Hepatocyte (in vitro differentiated cells): ENCODE data around the gene POLR1B. TPM values are rescaled to one million over a fixed set of nuclear protein-coding genes. Genes with fewer than 3 reads are reported as not detected.
"Not testable (repeated sequence)": the region's sequence is repeated elsewhere in the genome, so short reads cannot be mapped to it uniquely, and the experiment has no call there.

ENCODE experiments used
- DNase-seq: peaks from one replicate; pipeline ENCODE4 v3.0.0-alpha.2; 2016; ENCODE audit warnings: low spot score
- H2AFZ ChIP-seq: fragments of 200-600 bp; sonication (generic); 2 replicates; pipeline ENCODE4 v1.6.0; 2016; ENCODE audit warnings: antibody characterized with exemption, mild to moderate bottlenecking
- H3K27ac ChIP-seq: fragments of 200-600 bp; sonication (generic); 2 replicates; pipeline ENCODE4 v1.5.1; 2016; ENCODE audit warnings: mild to moderate bottlenecking
- H3K27me3 ChIP-seq: fragments of 200-600 bp; sonication (generic); 2 replicates; pipeline ENCODE4 v1.6.1; 2016
- H3K36me3 ChIP-seq: fragments of 200-600 bp; sonication (generic); replicated peaks from 2 replicates; pipeline ENCODE4 v1.5.1; 2016; ENCODE audit warnings: low read depth; ENCODE audit not compliant: insufficient read depth
- H3K4me1 ChIP-seq: fragments of 200-600 bp; sonication (generic); 2 replicates; pipeline ENCODE4 v1.5.1; 2016; ENCODE audit warnings: mild to moderate bottlenecking, moderate library complexity; ENCODE audit not compliant: insufficient read depth
- H3K4me2 ChIP-seq: fragments of 200-600 bp; sonication (generic); 2 replicates; pipeline ENCODE4 v1.6.0; 2016
- H3K4me3 ChIP-seq: fragments of 200-600 bp; sonication (generic); 2 replicates; pipeline ENCODE4 v1.5.1; 2016; ENCODE audit warnings: mild to moderate bottlenecking
- H3K79me2 ChIP-seq: fragments of 200-600 bp; sonication (generic); 2 replicates; pipeline ENCODE4 v1.6.0; 2017; ENCODE audit warnings: mild to moderate bottlenecking
- H3K9me2 ChIP-seq: fragments of 200-600 bp; sonication (generic); replicated peaks from 2 replicates; pipeline ENCODE4 v1.6.0; 2017; ENCODE audit warnings: mild to moderate bottlenecking; ENCODE audit not compliant: insufficient read depth
- H3K9me3 ChIP-seq: fragments of 200-600 bp; sonication (generic); 2 replicates; pipeline ENCODE4 v1.5.1; 2016; ENCODE audit warnings: low read depth, mild to moderate bottlenecking
- H4K20me1 ChIP-seq: fragments of 200-600 bp; sonication (generic); 2 replicates; pipeline ENCODE4 v1.6.0; 2016; ENCODE audit warnings: mild to moderate bottlenecking; ENCODE audit not compliant: insufficient read depth, poor library complexity, severe bottlenecking
- CTCF ChIP-seq: fragments of 200-600 bp; sonication (generic); IDR thresholded peaks from 2 replicates; pipeline ENCODE4 v1.5.1; 2016; ENCODE audit warnings: antibody characterized with exemption, mild to moderate bottlenecking; ENCODE audit not compliant: poor library complexity
- EZH2 ChIP-seq: fragments of 200-600 bp; sonication (generic); IDR thresholded peaks from 2 replicates; pipeline ENCODE4 v1.6.1; 2016; ENCODE audit warnings: antibody characterized with exemption, mild to moderate bottlenecking, borderline replicate concordance
- EZH2phosphoT487 ChIP-seq: fragments of 200-600 bp; sonication (generic); IDR thresholded peaks from one replicate; pipeline ENCODE4 v1.6.1; 2018; ENCODE audit warnings: antibody characterized with exemption, mild to moderate bottlenecking, low read depth, moderate library complexity; ENCODE audit not compliant: unreplicated experiment, severe bottlenecking
- WGBS: methylation state at CpG from one replicate; pipeline ENCODE4 v1.1.6; 2016; ENCODE audit warnings: low lambda C conversion rate; ENCODE audit errors: missing lambda C conversion rate; 5-methylcytosine and 5-hydroxymethylcytosine counted together
- polyA plus RNA-seq: library from polyadenylated mRNA; unstranded; fragments of >200 nt; fragmentation: Nextera tagmentation; extraction: Ambion mirVana; gene quantifications from 2 replicates; pipeline ENCODE4 v1.2.1, GENCODE V29; 2016
- total RNA-seq: library from RNA; depleted of rRNA; stranded (reverse); fragments of >200 nt; gene quantifications from 2 replicates; pipeline ENCODE4 v1.2.3, GENCODE V29; 2014

Gene POLR1B
- total and polyA plus RNA-seq, 2 experiments from 2014 or later, result 9.7 to 17.5 TPM

- Histone ChIP-seq H3K27me3 (no peaks in the 10 kb centered on the region), H4K20me1 (no peaks in the 10 kb centered on the region), H3K9me2 (no peaks in the 10 kb centered on the region), H3K79me2 (no peaks in the 10 kb centered on the region), H3K36me3 (no peaks in the 10 kb centered on the region), H3K4me3 (no peak overlapping the region), H3K4me1 (no peaks in the 10 kb centered on the region), H3K9me3 (no peaks in the 10 kb centered on the region), H2AFZ (no peak overlapping the region), H3K27ac (no peak overlapping the region), H3K4me2 (no peak overlapping the region)
- no peak for TF ChIP-seq CTCF
- no peak for TF ChIP-seq EZH2
- TF ChIP-seq EZH2phosphoT487, result no peak
- 98% methylated on average over 4 of the region's 4 CpGs for WGBS
- no peak for DNase-seq
Measured at GRCh38 chr2:112530728-112531127, 11.5 kb upstream of the POLR1B start.

GRCh38 chr2:112534826-112535225 lies 7.4 kb upstream of the POLR1B start:
- Histone ChIP-seq H3K9me3 (no peaks in the 10 kb centered on the region), H3K4me3 (no peak overlapping the region), H2AFZ (no peak overlapping the region), H3K4me1 (no peaks in the 10 kb centered on the region), H3K36me3 (no peaks in the 10 kb centered on the region), H4K20me1 (no peaks in the 10 kb centered on the region), H3K27me3 (no peaks in the 10 kb centered on the region), H3K4me2 (no peak overlapping the region), H3K27ac (no peak overlapping the region), H3K9me2 (no peaks in the 10 kb centered on the region), H3K79me2 (no peaks in the 10 kb centered on the region)
- 79% methylated on average over 1 of the region's 1 CpG for WGBS
- DNase-seq, result no peak
- no peak for TF ChIP-seq CTCF
- no peak for TF ChIP-seq EZH2
- no peak for TF ChIP-seq EZH2phosphoT487

- H4K20me1 ChIP-seq, H3K9me3 ChIP-seq, H2AFZ ChIP-seq, H3K4me2 ChIP-seq, H3K4me3 ChIP-seq, H3K9me2 ChIP-seq, H3K4me1 ChIP-seq, H3K27me3 ChIP-seq, DNase-seq, H3K79me2 ChIP-seq, H3K27ac ChIP-seq, H3K36me3 ChIP-seq: not testable (repeated sequence)
Measured at GRCh38 chr2:112536665-112537064, 5.6 kb upstream of the POLR1B start.

GRCh38 chr2:112539306-112539705 lies 3.0 kb upstream of the POLR1B start:
- no peak for DNase-seq
- Histone ChIP-seq H4K20me1 (peaks cover 6% of the 10 kb centered on the region), H3K9me3 (no peaks in the 10 kb centered on the region), H2AFZ (no peak overlapping the region), H3K27ac (no peak overlapping the region), H3K4me1 (peaks cover 10% of the 10 kb centered on the region), H3K36me3 (no peaks in the 10 kb centered on the region), H3K4me3 (no peak overlapping the region), H3K9me2 (no peaks in the 10 kb centered on the region), H3K4me2 (no peak overlapping the region), H3K27me3 (no peaks in the 10 kb centered on the region), H3K79me2 (peaks cover 17% of the 10 kb centered on the region)
- WGBS, result 83% methylated on average over 2 of the region's 2 CpGs
- TF ChIP-seq EZH2phosphoT487 (no peak), CTCF (no peak), EZH2 (no peak)
